Measurements from ENCODE around the gene CENPH. TPM values are rescaled to one million over a fixed set of nuclear protein-coding genes. Genes with fewer than 3 reads are reported as not detected.
"Not testable (repeated sequence)": the region's sequence is repeated elsewhere in the genome, so short reads cannot be mapped to it uniquely, and the experiment has no call there.

CENPH gene
- total RNA-seq, 2 experiments from 2014 or later = 93.0 to 95.2 TPM

GRCh38 chr5:69212022-69212421 is 22.6 kb downstream of the CENPH start:
- peaks cover 23% of the 10 kb centered on the region for H3K36me3 Mint-ChIP-seq (ENCODE audit: low read depth)
- H3K27me3 Mint-ChIP-seq (ENCODE audit: low read depth) = no peaks in the 10 kb centered on the region
- intact Hi-C loops (cut with micrococcal nuclease) = no loop called here
- H3K27ac Mint-ChIP-seq = no peak overlapping the region
- no peak overlapping the region for H3K4me3 Mint-ChIP-seq
- CTCF ChIA-PET = interaction anchor here (0.6 kb wide), 1 partner anchor 12 kb away, joined by 3 read pairs; no protein-coding TSS in a partner anchor
- DNase-seq = no peak
- no peaks in the 10 kb centered on the region for H3K9me3 Mint-ChIP-seq
- peaks cover 1% of the 10 kb centered on the region for H3K4me1 Mint-ChIP-seq (ENCODE audit: low read depth)

DNA sequence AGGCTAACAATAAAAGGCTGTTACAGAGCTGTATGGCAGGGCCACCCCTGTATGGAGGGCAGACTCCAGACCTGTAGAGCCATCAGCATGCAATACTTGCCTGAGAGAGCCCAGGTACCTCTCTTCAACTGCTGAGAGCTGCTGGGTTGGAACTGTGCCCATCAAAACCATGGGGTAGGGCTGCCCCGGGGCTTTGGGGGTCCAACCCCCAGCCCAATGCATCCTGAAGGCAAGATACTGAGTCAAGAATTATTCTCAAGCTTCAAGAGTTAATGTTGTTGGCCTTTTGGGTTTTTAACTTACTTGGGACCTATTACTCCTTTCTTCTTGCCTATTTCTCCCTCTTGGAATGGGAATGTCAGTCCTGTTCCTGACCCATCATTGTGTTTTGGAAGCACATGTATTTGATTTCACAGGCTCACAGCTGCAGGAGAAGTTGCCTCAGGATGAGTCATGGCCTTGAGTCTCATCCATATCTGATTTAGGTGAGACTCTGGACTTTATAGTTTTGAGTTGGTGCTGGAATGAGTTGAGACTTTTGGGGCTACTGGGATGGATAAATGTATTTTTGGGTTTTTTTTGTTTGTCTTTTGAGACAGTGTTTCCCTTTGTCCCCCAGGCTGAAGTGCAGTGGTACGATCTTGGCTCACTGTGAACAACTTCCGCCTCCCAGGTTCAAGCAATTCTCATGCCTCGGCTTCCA is 24.3 kb downstream of the CENPH start:
- Mint-ChIP-seq H3K4me1 (ENCODE audit: low read depth) (peaks cover 6% of the 10 kb centered on the region), H3K4me3 (no peak overlapping the region), H3K27ac (no peak overlapping the region), H3K27me3 (ENCODE audit: low read depth) (no peaks in the 10 kb centered on the region), H3K36me3 (ENCODE audit: low read depth) (peaks cover 23% of the 10 kb centered on the region), H3K9me3 (no peaks in the 10 kb centered on the region)
- CTCF ChIA-PET = interaction anchor here (0.8 kb wide), 1 partner anchor 13 kb away, joined by 3 read pairs; no protein-coding TSS in a partner anchor
- intact Hi-C loops (cut with micrococcal nuclease) = no loop called here
- no peak for DNase-seq

DNA sequence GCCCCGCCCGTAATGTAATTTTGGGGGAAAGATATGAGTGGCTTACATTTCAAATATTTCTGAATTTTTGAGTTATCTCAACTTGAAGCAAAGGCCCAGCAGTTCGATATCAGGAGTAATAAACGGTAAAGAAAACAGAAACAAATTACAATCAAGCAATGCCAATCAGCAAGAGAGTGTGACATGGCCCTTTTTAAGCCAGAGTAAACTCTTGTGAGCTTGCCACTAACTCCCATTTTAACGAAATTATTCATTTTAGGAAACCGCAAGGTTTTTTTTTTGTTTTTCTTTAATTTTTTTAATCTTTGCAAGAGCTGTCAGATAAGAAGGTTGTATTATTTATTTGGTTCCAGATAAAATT is 27.7 kb downstream of the CENPH start:
- Mint-ChIP-seq H3K4me1 (ENCODE audit: low read depth) (peaks cover 14% of the 10 kb centered on the region), H3K9me3 (no peaks in the 10 kb centered on the region), H3K27me3 (ENCODE audit: low read depth) (no peaks in the 10 kb centered on the region), H3K4me3 (peak overlapping the region; percentile 99), H3K36me3 (ENCODE audit: low read depth) (peaks cover 16% of the 10 kb centered on the region), H3K27ac (peak overlapping the region; percentile 93)
- CTCF ChIA-PET = interaction anchor here (0.7 kb wide), 1 partner anchor 19 kb away, joined by 4 read pairs; no protein-coding TSS in a partner anchor
- intact Hi-C loops (cut with micrococcal nuclease) = loop anchor here (1.0 to 2.0 kb wide), 4 partner anchors 28 to 152 kb away; partner anchors contain the start of genes AK6, CCNB1, CENPH and RAD17
- no peak for DNase-seq

GRCh38 chr5:69217548-69218526 is 28.5 kb downstream of the CENPH start:
- intact Hi-C loops (cut with micrococcal nuclease) = loop anchor here (1.0 to 2.0 kb wide), 6 partner anchors 17 to 151 kb away; partner anchors contain the start of genes AK6, CCDC125, CCNB1 and CENPH
- H3K27ac Mint-ChIP-seq = peak overlapping the region; percentile 93
- H3K4me1 Mint-ChIP-seq (ENCODE audit: low read depth) = peaks cover 14% of the 10 kb centered on the region
- peaks cover 14% of the 10 kb centered on the region for H3K36me3 Mint-ChIP-seq (ENCODE audit: low read depth)
- DNase-seq = peak; percentile 93
- CTCF ChIA-PET = interaction anchor here (0.7 kb wide), 1 partner anchor 18 kb away, joined by 4 read pairs; no protein-coding TSS in a partner anchor
- H3K9me3 Mint-ChIP-seq = no peaks in the 10 kb centered on the region
- H3K27me3 Mint-ChIP-seq (ENCODE audit: low read depth) = no peaks in the 10 kb centered on the region
- H3K4me3 Mint-ChIP-seq = peak overlapping the region; percentile 99

- H3K4me3 Mint-ChIP-seq = no peak overlapping the region
- no peak for DNase-seq
- no peak overlapping the region for H3K27ac Mint-ChIP-seq
- no peaks in the 10 kb centered on the region for H3K27me3 Mint-ChIP-seq (ENCODE audit: low read depth)
- CTCF ChIA-PET = interaction anchor here (0.6 kb wide), 1 partner anchor 63 kb away, joined by 3 read pairs; no protein-coding TSS in a partner anchor
- no peaks in the 10 kb centered on the region for H3K9me3 Mint-ChIP-seq
- peaks cover 14% of the 10 kb centered on the region for H3K4me1 Mint-ChIP-seq (ENCODE audit: low read depth)
- intact Hi-C loops (cut with micrococcal nuclease) = loop anchor here (2.0 kb wide), 1 partner anchor 113 kb away; the partner anchor contains the start of gene CCDC125
- peaks cover 8% of the 10 kb centered on the region for H3K36me3 Mint-ChIP-seq (ENCODE audit: low read depth)
Observed at GRCh38 chr5:69219939-69220338, 30.6 kb downstream of the CENPH start.

- not testable (repeated sequence) for H3K4me3 Mint-ChIP-seq; H3K27me3 Mint-ChIP-seq (ENCODE audit: low read depth)
- CTCF ChIA-PET = interaction anchor here (0.6 kb wide), 1 partner anchor 62 kb away, joined by 3 read pairs; no protein-coding TSS in a partner anchor
Observed at GRCh38 chr5:69220371-69220770, 31.0 kb downstream of the CENPH start.

DNA sequence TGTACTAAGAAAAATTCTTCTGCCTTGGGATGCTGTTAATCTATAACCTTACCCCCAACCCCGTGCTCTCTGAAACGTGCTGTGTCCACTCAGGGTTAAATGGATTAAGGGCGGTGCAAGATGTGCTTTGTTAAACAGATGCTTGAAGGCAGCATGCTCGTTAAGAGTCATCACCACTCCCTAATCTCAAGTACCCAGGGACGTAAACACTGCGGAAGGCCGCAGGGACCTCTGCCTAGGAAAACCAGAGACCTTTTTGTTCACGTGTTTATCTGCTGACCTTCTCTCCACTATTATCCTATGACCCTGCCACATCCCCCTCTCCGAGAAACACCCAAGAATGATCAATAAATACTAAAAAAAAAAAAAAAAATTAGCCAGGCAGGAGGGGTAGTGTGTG is 31.4 kb downstream of the CENPH start:
- intact Hi-C loops (cut with micrococcal nuclease); H3K27ac Mint-ChIP-seq; H3K4me3 Mint-ChIP-seq; H3K36me3 Mint-ChIP-seq (ENCODE audit: low read depth); H3K27me3 Mint-ChIP-seq (ENCODE audit: low read depth); CTCF ChIA-PET; DNase-seq; H3K9me3 Mint-ChIP-seq: not testable (repeated sequence)
- peaks cover 14% of the 10 kb centered on the region for H3K4me1 Mint-ChIP-seq (ENCODE audit: low read depth)

More at GRCh38 chr5:69220371-69220770, 31.0 kb downstream of the CENPH start:
- DNase-seq; H3K27ac Mint-ChIP-seq; H3K9me3 Mint-ChIP-seq; intact Hi-C loops (cut with micrococcal nuclease); H3K36me3 Mint-ChIP-seq (ENCODE audit: low read depth): not testable (repeated sequence)
- peaks cover 14% of the 10 kb centered on the region for H3K4me1 Mint-ChIP-seq (ENCODE audit: low read depth)

- H3K27me3 Mint-ChIP-seq (ENCODE audit: low read depth) = no peaks in the 10 kb centered on the region
- peaks cover 8% of the 10 kb centered on the region for H3K36me3 Mint-ChIP-seq (ENCODE audit: low read depth)
- no peak overlapping the region for H3K4me3 Mint-ChIP-seq
- H3K4me1 Mint-ChIP-seq (ENCODE audit: low read depth) = peaks cover 4% of the 10 kb centered on the region
- H3K27ac Mint-ChIP-seq = no peak overlapping the region
- intact Hi-C loops (cut with micrococcal nuclease) = no loop called here
- H3K9me3 Mint-ChIP-seq = no peaks in the 10 kb centered on the region
- CTCF ChIA-PET = no interaction called here
- DNase-seq = no peak
Observed at GRCh38 chr5:69224520-69224919, 35.1 kb downstream of the CENPH start.

GRCh38 chr5:69225860-69226259 is 36.5 kb downstream of the CENPH start:
- H3K4me1 Mint-ChIP-seq (ENCODE audit: low read depth) = peaks cover 2% of the 10 kb centered on the region
- peaks cover 7% of the 10 kb centered on the region for H3K36me3 Mint-ChIP-seq (ENCODE audit: low read depth)
- H3K27ac Mint-ChIP-seq = no peak overlapping the region
- no peak for DNase-seq
- no peaks in the 10 kb centered on the region for H3K9me3 Mint-ChIP-seq
- H3K4me3 Mint-ChIP-seq = no peak overlapping the region
- CTCF ChIA-PET = no interaction called here
- H3K27me3 Mint-ChIP-seq (ENCODE audit: low read depth) = no peaks in the 10 kb centered on the region
- intact Hi-C loops (cut with micrococcal nuclease) = no loop called here

GRCh38 chr5:69230181-69230580 is 40.8 kb downstream of the CENPH start:
- no peak for DNase-seq
- H3K27ac Mint-ChIP-seq = no peak overlapping the region
- CTCF ChIA-PET = no interaction called here
- H3K9me3 Mint-ChIP-seq = no peaks in the 10 kb centered on the region
- intact Hi-C loops (cut with micrococcal nuclease) = no loop called here
- peaks cover 8% of the 10 kb centered on the region for H3K4me1 Mint-ChIP-seq (ENCODE audit: low read depth)
- H3K36me3 Mint-ChIP-seq (ENCODE audit: low read depth) = peaks cover 5% of the 10 kb centered on the region
- no peak overlapping the region for H3K4me3 Mint-ChIP-seq
- H3K27me3 Mint-ChIP-seq (ENCODE audit: low read depth) = no peaks in the 10 kb centered on the region

GRCh38 chr5:69231281-69231680 is 41.9 kb downstream of the CENPH start:
- Mint-ChIP-seq H3K27me3 (ENCODE audit: low read depth) (no peaks in the 10 kb centered on the region), H3K4me1 (ENCODE audit: low read depth) (peaks cover 13% of the 10 kb centered on the region), H3K36me3 (ENCODE audit: low read depth) (peaks cover 3% of the 10 kb centered on the region), H3K4me3 (no peak overlapping the region), H3K9me3 (no peaks in the 10 kb centered on the region), H3K27ac (no peak overlapping the region)
- CTCF ChIA-PET = no interaction called here
- no peak for DNase-seq
- intact Hi-C loops (cut with micrococcal nuclease) = no loop called here

DNA sequence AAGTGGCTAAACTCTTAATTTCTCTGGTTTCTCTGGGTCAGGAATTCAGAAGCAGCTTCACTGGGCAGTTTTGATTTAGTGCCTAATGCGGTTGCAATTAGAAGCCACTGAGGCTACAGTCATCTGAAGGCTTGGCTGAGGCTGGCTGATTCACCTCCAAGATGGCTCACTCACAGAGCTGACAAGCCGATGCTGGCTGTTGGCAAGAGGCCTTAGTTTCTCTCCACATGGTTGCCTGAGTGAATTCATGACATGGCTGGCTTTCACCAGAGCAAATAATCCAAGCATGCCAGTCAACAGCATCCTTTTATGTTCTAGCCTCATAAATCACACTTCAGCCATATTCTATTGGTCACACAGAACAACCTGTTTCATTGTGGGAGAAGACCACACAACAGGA is 42.5 kb downstream of the CENPH start:
- DNase-seq = no peak
- intact Hi-C loops (cut with micrococcal nuclease) = no loop called here
- Mint-ChIP-seq H3K4me1 (ENCODE audit: low read depth) (peaks cover 15% of the 10 kb centered on the region), H3K27ac (no peak overlapping the region), H3K36me3 (ENCODE audit: low read depth) (peaks cover 4% of the 10 kb centered on the region), H3K9me3 (no peaks in the 10 kb centered on the region), H3K27me3 (ENCODE audit: low read depth) (no peaks in the 10 kb centered on the region), H3K4me3 (no peak overlapping the region)
- CTCF ChIA-PET = no interaction called here
